PC-9 (cell line): ENCODE results near the gene HDAC5. TPM values are rescaled to one million over a fixed set of nuclear protein-coding genes. Genes with fewer than 3 reads are reported as not detected.

Experiments used
- BruUV-seq: library from RNA; stranded (reverse); fragments of 400-500 nt; replicated peaks from 2 replicates; lab custom pipeline; 2021; lab: Mats Ljungman, UMichigan
- CTCF ChIA-PET: fragments of 300-600 bp; sonication (Branson Sonifier 250); formaldehyde crosslinking; loops from one replicate; lab custom pipeline; 2022; ENCODE audit warnings: antibody characterized with exemption; lab: Charles Lee
- POLR2A ChIA-PET: fragments of 300-600 bp; sonication (Branson Sonifier 250); formaldehyde crosslinking; loops from one replicate; lab custom pipeline; 2022; ENCODE audit warnings: antibody characterized with exemption; ENCODE audit not compliant: unreplicated experiment; lab: Charles Lee
- DNase-seq, 2 experiments: peaks; one replicate each; pipeline versions ENCODE4 v3.0.0 to v3.0.0-alpha.2; 2015 to 2022; ENCODE audit warnings: mixed read lengths in 1 of 2
- H2AFZ ChIP-seq: fragments of 200-600 bp; sonication (generic); 2 replicates; pipeline ENCODE4 v1.8.1; 2017; ENCODE audit warnings: antibody characterized with exemption
- H3F3A ChIP-seq: fragments of 200-600 bp; sonication (generic); 2 replicates; pipeline ENCODE4 v1.8.1; 2017; ENCODE audit warnings: antibody characterized with exemption, mild to moderate bottlenecking, low read depth; ENCODE audit not compliant: insufficient read depth
- H3K27ac ChIP-seq: fragments of 200-600 bp; sonication (generic); 2 replicates; pipeline ENCODE4 v1.6.1; 2016; ENCODE audit warnings: mixed run types
- H3K27me3 ChIP-seq: fragments of 200-600 bp; sonication (generic); 2 replicates; pipeline ENCODE4 v1.6.1; 2016; ENCODE audit warnings: low read depth, mixed run types; ENCODE audit not compliant: insufficient read depth
- H3K36me3 ChIP-seq: fragments of 200-600 bp; sonication (generic); 2 replicates; pipeline ENCODE4 v1.6.1; 2016; ENCODE audit warnings: low read depth, mixed run types
- H3K4me1 ChIP-seq: fragments of 200-600 bp; sonication (generic); replicated peaks from 2 replicates; pipeline ENCODE4 v1.6.1; 2016; ENCODE audit warnings: mixed run types; ENCODE audit not compliant: insufficient read depth
- H3K4me2 ChIP-seq: fragments of 200-600 bp; sonication (generic); 2 replicates; pipeline ENCODE4 v1.6.1; 2017; ENCODE audit warnings: mixed run types
- H3K4me3 ChIP-seq: fragments of 200-600 bp; sonication (generic); 2 replicates; pipeline ENCODE4 v1.6.1; 2016; ENCODE audit warnings: mixed run types
- H3K79me2 ChIP-seq: fragments of 200-600 bp; sonication (generic); 2 replicates; pipeline ENCODE4 v1.6.1; 2017; ENCODE audit warnings: low read depth, mixed run types
- H3K9me2 ChIP-seq: fragments of 200-600 bp; sonication (generic); 2 replicates; pipeline ENCODE4 v1.8.1; 2017; ENCODE audit warnings: mild to moderate bottlenecking; ENCODE audit not compliant: insufficient read depth
- H3K9me3 ChIP-seq: fragments of 200-600 bp; sonication (generic); 2 replicates; pipeline ENCODE4 v1.8.1; 2016; ENCODE audit warnings: low read depth; ENCODE audit not compliant: insufficient read depth
- H4K20me1 ChIP-seq: fragments of 200-600 bp; sonication (generic); 2 replicates; pipeline ENCODE4 v1.8.1; 2017; ENCODE audit not compliant: insufficient read depth
- CTCF ChIP-seq: fragments of 200-600 bp; sonication (generic); conservative IDR thresholded peaks from 2 replicates; pipeline ENCODE4 v1.6.1; 2017; ENCODE audit warnings: mixed run types, antibody characterized with exemption, mild to moderate bottlenecking, moderate library complexity
- EZH2 ChIP-seq: fragments of 200-600 bp; sonication (generic); IDR thresholded peaks from 2 replicates; pipeline ENCODE4 v1.8.0; 2017; ENCODE audit warnings: antibody characterized with exemption, low read depth
- intact Hi-C: fragments of 100-400 bp; cut with micrococcal nuclease; formaldehyde crosslinking; loops from one replicate; pipeline ENCODE4 v1.10.0; 2022; ENCODE audit not compliant: unreplicated experiment
- total RNA-seq: library from RNA; stranded (reverse); gene quantifications from 2 replicates; pipeline ENCODE4 v1.2.3, GENCODE V29; 2021

Gene HDAC5
- total RNA-seq, 1 experiment from 2014 or later = 24.0 TPM

- Histone ChIP-seq H3K27ac (peak overlapping the region; percentile 87), H3K27me3 (no peaks in the 10 kb centered on the region), H2AFZ (peak overlapping the region; percentile 91), H3K9me2 (no peaks in the 10 kb centered on the region), H3K36me3 (0 out of 2 replicates have a peak, but pooled peaks cover 3% of the 10 kb centered on the region), H3K4me2 (peak overlapping the region; percentile 84), H3F3A (peaks cover 52% of the 10 kb centered on the region), H4K20me1 (no peaks in the 10 kb centered on the region; the same call in 1 of the 2 replicates), H3K9me3 (no peaks in the 10 kb centered on the region), H3K4me1 (peaks cover 42% of the 10 kb centered on the region), H3K4me3 (peak overlapping the region; percentile 66), H3K79me2 (peaks cover 49% of the 10 kb centered on the region)
- intact Hi-C loops = loop anchor here (1.0 to 10.0 kb wide), 5 partner anchors 37 to 275 kb away; partner anchors contain the start of genes GRN and TMUB2
- CTCF ChIA-PET = interaction anchor here (0.7 kb wide), 1 partner anchor 276 kb away, joined by 3 read pairs; no protein-coding TSS in a partner anchor
- DNase-seq = peak in 1 of 2 experiments; percentile 53
- no peak for TF ChIP-seq CTCF
- TF ChIP-seq EZH2 = no peak
- BruUV-seq = TSS peak; percentile 27
- POLR2A ChIA-PET = interaction anchor here (0.6 kb wide), 2 partner anchors 13 to 603 kb away, joined by 15 to 17 read pairs; no protein-coding TSS in a partner anchor
These were observed 53.4 kb downstream of the HDAC5 start for GRCh38 chr17:44069974-44070454.

DNA sequence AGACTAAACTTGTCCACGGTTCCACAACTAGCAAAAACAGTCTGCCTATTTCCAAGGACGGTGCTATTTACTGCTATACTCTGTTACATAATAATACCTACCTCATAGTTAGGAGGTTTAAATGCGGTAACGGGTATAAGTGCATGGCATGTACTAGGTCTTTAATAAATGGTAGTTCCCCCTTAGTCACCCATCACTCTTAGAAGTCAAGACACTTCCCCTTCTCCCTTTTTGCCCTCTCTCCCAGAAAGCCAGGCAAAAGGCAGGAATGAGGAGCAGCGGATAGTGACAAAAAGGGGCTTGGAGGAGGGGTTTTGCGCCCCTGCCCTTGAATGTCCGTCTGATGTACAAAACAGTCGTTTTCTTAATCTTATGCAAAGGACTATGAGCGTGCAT is 55.9 kb downstream of the HDAC5 start:
- no peak for DNase-seq
- Histone ChIP-seq H4K20me1 (peaks cover 21% of the 10 kb centered on the region), H3K79me2 (peaks cover 58% of the 10 kb centered on the region), H3K9me3 (no peaks in the 10 kb centered on the region), H3K27me3 (no peaks in the 10 kb centered on the region), H3K4me1 (peaks cover 47% of the 10 kb centered on the region), H3K9me2 (no peaks in the 10 kb centered on the region), H3K27ac (peak overlapping the region; percentile 87; the same call in 1 of the 2 replicates), H3K4me3 (no peak overlapping the region), H3K4me2 (peak overlapping the region; percentile 83; the same call in 1 of the 2 replicates), H3F3A (peaks cover 76% of the 10 kb centered on the region), H2AFZ (no peak overlapping the region), H3K36me3 (peaks cover 10% of the 10 kb centered on the region)
- BruUV-seq = no TSS peak
- TF ChIP-seq CTCF (no peak), EZH2 (no peak)
- POLR2A ChIA-PET = no interaction called here
- CTCF ChIA-PET = interaction anchor here (0.6 kb wide), 1 partner anchor 41 kb away, joined by 5 read pairs; no protein-coding TSS in a partner anchor
- intact Hi-C loops = no loop called here

- H3K4me2 ChIP-seq = peak within 1 kb of the TSS; percentile 83
- CTCF ChIA-PET = interaction anchor here (0.6 to 1.0 kb wide), 4 partner anchors 22 to 226 kb away, joined by 3 to 10 read pairs (median 4); no protein-coding TSS in a partner anchor
- peak; percentile 74 to 89 for DNase-seq
- intact Hi-C loops = loop anchor here (1.0 kb wide), 1 partner anchor 75 kb away; the partner anchor contains the start of gene HROB
- no peaks in the 10 kb centered on the region for H3K9me2 ChIP-seq
- H3F3A ChIP-seq = peaks cover 65% of the 10 kb centered on the region
- peaks cover 26% of the 10 kb centered on the region for H4K20me1 ChIP-seq
- H3K9me3 ChIP-seq = no peaks in the 10 kb centered on the region
- BruUV-seq = no TSS peak
- peaks cover 15% of the 10 kb centered on the region for H3K36me3 ChIP-seq
- no peaks in the 10 kb centered on the region for H3K27me3 ChIP-seq
- no peak for TF ChIP-seq CTCF
- H3K79me2 ChIP-seq = peaks cover 59% of the 10 kb centered on the region
- H3K4me3 ChIP-seq = peak within 1 kb of the TSS; percentile 91
- peak within 1 kb of the TSS; percentile 76 for H2AFZ ChIP-seq
- H3K4me1 ChIP-seq = peaks cover 36% of the 10 kb centered on the region
- POLR2A ChIA-PET = interaction anchor here (0.5 to 0.7 kb wide), 7 partner anchors 13 to 330 kb away, joined by 3 to 17 read pairs (median 6); no protein-coding TSS in a partner anchor
- H3K27ac ChIP-seq = peak within 1 kb of the TSS; percentile 87
These were observed 57.1 kb downstream of the HDAC5 start, which contains the start of gene LSM12 for GRCh38 chr17:44066204-44066930. Gene LSM12 (minus strand): TSS chr17:44066671. CDS start chr17:44066587, 84 bp downstream.
